Lung (tissue), 12 donors: ENCODE measurements around the gene MAPK4. TPM values are rescaled to one million over a fixed set of nuclear protein-coding genes. Genes with fewer than 3 reads are reported as not detected.

Source experiments
- ATAC-seq: fragments of 200-7000 bp; cut with Tn5 transposase; one replicate; pipeline ENCODE4 v1.9.1; 2020; ENCODE audit warnings: moderate number of reproducible peaks; ENCODE audit not compliant: insufficient read depth, low FRiP score
- DNase-seq, 3 donors: peaks; one replicate each; pipeline ENCODE4 v3.0.0-alpha.2; 2013 to 2017
- H3K27ac ChIP-seq, 2 donors: one replicate each; pipeline ENCODE4 v1.5.1; 2013; ENCODE audit warnings: mild to moderate bottlenecking in 2 of 2, moderate library complexity in 2 of 2, control low read depth in 1 of 2, inconsistent platforms in 1 of 2, low read depth in 1 of 2, low read length in 1 of 2
- H3K27me3 ChIP-seq, 3 donors: one replicate each; pipeline ENCODE4 v1.5.1; 2013; ENCODE audit warnings: low read length in 2 of 3; ENCODE audit not compliant: control insufficient read depth in 3 of 3, insufficient read depth in 3 of 3
- H3K36me3 ChIP-seq, 4 donors: one replicate each; pipeline ENCODE4 v1.5.1; 2013; ENCODE audit warnings: low read length in 4 of 4, mild to moderate bottlenecking in 1 of 4, moderate library complexity in 1 of 4; ENCODE audit not compliant: control insufficient read depth in 4 of 4, insufficient read depth in 4 of 4
- H3K4me1 ChIP-seq, 5 donors: one replicate each; pipeline ENCODE4 v1.5.1; 2013; ENCODE audit warnings: low read length in 5 of 5, mild to moderate bottlenecking in 2 of 5, moderate library complexity in 1 of 5; ENCODE audit not compliant: control insufficient read depth in 5 of 5, insufficient read depth in 5 of 5
- H3K4me3 ChIP-seq: one replicate; pipeline ENCODE4 v1.5.1; 2013; ENCODE audit warnings: mild to moderate bottlenecking, control low read depth, moderate library complexity
- H3K9ac ChIP-seq, 2 donors: one replicate each; pipeline ENCODE4 v1.5.1; 2013; ENCODE audit warnings: low read length in 2 of 2, control low read depth in 1 of 2; ENCODE audit not compliant: insufficient read depth in 1 of 2
- H3K9me3 ChIP-seq, 4 donors: one replicate each; pipeline ENCODE4 v1.5.1; 2013; ENCODE audit warnings: low read length in 3 of 4, mild to moderate bottlenecking in 1 of 4, moderate library complexity in 1 of 4; ENCODE audit not compliant: control insufficient read depth in 4 of 4, insufficient read depth in 3 of 4
- CTCF ChIP-seq: IDR thresholded peaks from 2 replicates; pipeline ENCODE4 v1.5.1; 2012; ENCODE audit warnings: mild to moderate bottlenecking; ENCODE audit errors: control extremely low read depth, extremely low read depth
- WGBS, 2 donors: extraction: QIAGEN DNeasy Blood & Tissue Kit; methylation state at CpG; one replicate each; pipeline ENCODE4 v1.1.7; 2013; 5-methylcytosine and 5-hydroxymethylcytosine counted together
- polyA plus RNA-seq, 2 donors: library from polyadenylated mRNA; stranded (reverse); fragments of 200-250 nt; gene quantifications; one replicate each; pipeline ENCODE4 v1.2.1, GENCODE V29; 2013
- total RNA-seq, 2 donors: library from RNA; depleted of rRNA in 1 of 2; stranded (reverse); fragments of >200 nt in 1 of 2; gene quantifications; one replicate each; pipeline ENCODE4 v1.2.1, GENCODE V29; 2014 to 2021
- donor health status: control.
- donor health status: control.
- donor health status: Bipolar disorder and iron deficiency.
- donor health status: healthy.
- donor health status: DM: yes; HTN: yes; CAD: no.

Gene MAPK4
- total and polyA plus RNA-seq, 4 donors: 1.8 to 10.7 (median 3.9) TPM

GRCh38 chr18:50721451-50722120 is 161.7 kb downstream of the MAPK4 start:
- ATAC-seq (no peak), DNase-seq (no peak)
- no peak overlapping the region for H3K9ac ChIP-seq
- H3K27ac ChIP-seq: no peak overlapping the region
- peaks cover 0 to 5% (median 0%) of the 10 kb centered on the region in 4 donors for H3K9me3 ChIP-seq
- H3K4me1 ChIP-seq: peaks cover 0 to 3% (median 0%) of the 10 kb centered on the region in 5 donors
- no peak overlapping the region for H3K4me3 ChIP-seq
- TF ChIP-seq CTCF: no peak
- WGBS, 2 donors: 94 to 98% methylated on average over 4 of the region's 4 CpGs
- no peaks in the 10 kb centered on the region for H3K36me3 ChIP-seq
- H3K27me3 ChIP-seq: no peaks in the 10 kb centered on the region

GRCh38 chr18:50722311-50722710 is 162.4 kb downstream of the MAPK4 start:
- Histone ChIP-seq H3K4me3 (no peak overlapping the region), H3K9ac (no peak overlapping the region), H3K27me3 (no peaks in the 10 kb centered on the region), H3K27ac (no peak overlapping the region), H3K36me3 (no peaks in the 10 kb centered on the region), H3K4me1 (peaks cover 0 to 10% (median 0%) of the 10 kb centered on the region in 5 donors), H3K9me3 (peaks cover 0 to 5% (median 0%) of the 10 kb centered on the region in 4 donors)
- 91 to 93% methylated on average over 4 of the region's 4 CpGs for WGBS, 2 donors
- no peak for TF ChIP-seq CTCF
- no peak for DNase-seq
- no peak for ATAC-seq

GRCh38 chr18:50724751-50725151 is 164.9 kb downstream of the MAPK4 start:
- Histone ChIP-seq H3K9me3 (peaks cover 0 to 5% (median 0%) of the 10 kb centered on the region in 4 donors), H3K27me3 (no peaks in the 10 kb centered on the region), H3K27ac (no peak overlapping the region), H3K9ac (no peak overlapping the region), H3K36me3 (no peaks in the 10 kb centered on the region), H3K4me1 (peaks cover 0 to 18% (median 0%) of the 10 kb centered on the region in 5 donors), H3K4me3 (no peak overlapping the region)
- TF ChIP-seq CTCF: no peak
- ATAC-seq (no peak), DNase-seq (peak in 1 of 3 donors; percentile 18)
- 74 to 89% methylated on average over 5 of the region's 5 CpGs for WGBS, 2 donors
